ENCODE data around the gene LAMP5.

LAMP5 gene

GRCh38 chr20:9543214-9543613, 28.8 kb downstream of the LAMP5 start:
- no peak for DNase-seq

- no peak for DNase-seq
Measured at GRCh38 chr20:9550283-9550682, 35.9 kb downstream of the LAMP5 start.

- no peak for DNase-seq
Measured at GRCh38 chr20:9550871-9551270, 36.5 kb downstream of the LAMP5 start.

DNA sequence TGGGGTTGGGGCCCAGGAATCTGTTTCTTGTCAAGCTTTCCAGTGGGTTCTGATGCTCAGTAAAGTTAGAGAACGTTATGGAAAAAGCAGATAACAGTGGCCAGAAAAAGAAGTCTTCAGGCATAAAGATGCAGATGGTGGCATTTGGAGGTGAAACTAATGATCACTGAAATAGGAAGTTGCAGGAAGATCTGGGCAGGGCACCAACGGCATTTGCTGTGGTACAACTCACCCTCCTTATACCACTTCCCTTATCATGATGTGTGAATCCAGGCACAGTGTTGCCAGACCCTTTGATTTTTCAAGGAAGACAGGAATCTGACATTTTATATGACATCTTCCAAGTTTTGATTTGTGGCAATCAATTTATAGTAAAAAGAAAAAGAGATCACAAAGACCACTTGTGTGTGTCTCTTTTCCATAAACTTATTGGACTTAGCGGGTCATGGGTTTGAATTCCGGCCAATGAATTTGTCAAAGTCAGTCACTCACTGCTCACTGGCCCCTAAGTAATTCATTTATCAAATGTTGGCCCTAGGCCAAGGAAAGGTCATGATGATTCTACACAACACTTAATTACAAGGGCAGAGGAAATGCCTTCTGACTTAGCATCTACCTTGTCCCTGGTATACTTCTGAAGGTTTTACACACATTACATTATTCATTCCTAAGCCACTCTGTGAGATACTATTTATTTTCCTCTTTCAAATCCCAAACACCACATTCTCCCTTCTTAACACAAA, 37.6 kb downstream of the LAMP5 start:
- no peak for DNase-seq

DNA sequence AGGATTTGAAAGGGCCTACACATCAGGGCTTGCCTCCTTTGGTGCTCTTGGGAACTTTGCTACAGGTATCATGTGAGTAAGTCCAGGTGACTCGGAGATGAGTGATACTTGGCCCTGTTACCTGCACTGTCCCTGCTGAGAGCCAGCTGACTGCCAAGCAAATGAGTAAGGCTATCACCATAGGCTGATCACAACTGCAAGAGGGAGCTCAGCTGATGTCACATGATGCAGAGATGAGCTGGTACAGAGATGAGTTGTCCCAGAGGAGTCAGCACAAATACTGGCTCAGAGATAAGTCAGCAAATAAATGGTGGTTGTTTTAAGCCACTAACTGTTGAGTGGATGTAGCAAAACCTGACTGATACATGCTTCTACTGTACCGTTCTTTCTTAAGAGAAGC, 41.4 kb downstream of the LAMP5 start:
- DNase-seq, result no peak

DNA sequence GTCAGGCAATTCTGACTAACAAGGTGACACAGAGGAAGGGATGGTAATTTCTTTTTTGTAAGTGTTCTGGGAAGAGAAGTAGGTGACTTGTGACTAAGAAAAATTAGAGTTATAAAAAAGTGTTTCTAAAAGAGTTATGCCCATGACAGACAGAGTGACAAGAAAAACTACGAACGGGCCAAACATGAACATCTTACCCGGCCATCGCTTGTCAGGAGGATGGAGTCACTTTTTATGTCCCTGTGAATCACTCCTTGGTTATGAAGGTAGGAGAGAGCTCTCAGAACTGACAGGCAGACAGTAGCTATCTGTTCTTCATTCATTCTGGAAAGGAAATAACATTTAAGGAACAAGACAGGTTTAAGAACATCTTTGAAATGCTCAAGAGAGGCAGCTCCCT, 43.0 kb downstream of the LAMP5 start:
- no peak for DNase-seq

DNA sequence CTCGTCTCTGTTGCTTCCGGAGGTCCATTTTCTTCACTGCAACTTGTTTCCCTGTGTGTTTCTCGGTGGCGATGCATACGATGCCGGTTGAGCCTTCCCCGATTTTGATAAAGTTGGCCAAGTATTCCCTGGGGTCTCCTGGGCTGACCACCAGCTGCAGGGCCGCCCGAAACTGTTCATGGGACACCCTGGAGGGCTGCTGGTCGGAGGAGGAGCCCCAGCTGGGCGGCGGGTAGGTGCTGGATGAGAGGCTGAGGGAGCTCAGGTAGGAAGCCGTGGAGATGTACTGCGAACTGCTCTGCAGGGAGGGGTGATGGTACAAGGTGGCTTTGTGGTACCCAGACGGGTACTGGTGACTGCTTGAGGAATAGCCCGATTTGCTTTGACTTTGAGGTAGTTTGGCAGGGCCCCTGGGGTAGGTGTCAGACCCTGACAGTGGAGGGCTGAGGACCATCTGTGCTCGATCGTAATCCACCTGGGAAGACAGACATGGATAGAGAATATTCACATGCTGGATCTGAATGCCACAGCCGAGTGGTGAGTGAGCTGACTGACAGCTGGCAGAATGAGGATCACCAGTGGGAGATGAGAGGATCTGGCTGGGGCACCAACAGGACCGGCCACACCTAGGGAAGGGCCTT, 51.6 kb downstream of the LAMP5 start:
- no peak for DNase-seq

DNA sequence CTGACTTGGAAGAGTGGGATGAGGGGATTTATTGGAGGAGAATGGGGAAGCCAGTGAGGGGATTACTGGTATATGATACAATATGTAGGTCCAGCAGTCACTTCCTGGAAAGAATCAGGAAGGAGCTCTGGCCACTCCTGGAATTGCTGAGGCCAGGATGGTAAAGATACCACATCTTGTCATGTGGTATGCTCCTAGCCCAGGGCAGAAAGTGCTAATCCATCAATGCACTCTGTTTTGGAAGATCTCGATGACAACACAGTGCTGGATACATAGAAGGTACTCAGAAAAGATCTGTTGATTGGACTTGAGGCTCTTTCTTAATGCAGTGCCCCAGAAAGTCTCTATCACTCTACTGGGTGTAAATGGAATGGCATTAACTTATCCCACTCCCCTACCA, 52.6 kb downstream of the LAMP5 start:
- no peak for DNase-seq

- DNase-seq, result no peak
Measured at GRCh38 chr20:9570612-9571011, 56.2 kb downstream of the LAMP5 start.

DNA sequence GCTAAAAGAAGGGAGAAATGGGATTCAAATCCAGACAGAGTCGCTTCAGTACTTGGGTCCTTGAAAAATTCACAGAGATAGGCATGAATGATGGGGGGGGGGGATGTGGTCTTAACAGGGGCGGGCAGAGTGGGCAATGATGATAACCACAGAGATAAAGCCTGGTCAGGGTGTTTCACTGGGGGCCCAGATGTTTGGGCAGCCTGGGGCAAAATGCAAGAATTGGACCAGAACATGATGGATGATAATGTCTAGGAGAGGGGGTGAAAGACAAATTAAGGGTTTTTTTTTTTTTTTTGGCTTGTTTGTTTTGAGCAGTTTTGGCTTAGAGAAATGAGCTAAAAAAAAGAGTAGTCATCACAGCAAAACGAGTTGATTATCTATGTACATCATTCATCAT, 57.4 kb downstream of the LAMP5 start:
- DNase-seq, result no peak

GRCh38 chr20:9572670-9573069, 58.3 kb downstream of the LAMP5 start:
- DNase-seq, result no peak

DNA sequence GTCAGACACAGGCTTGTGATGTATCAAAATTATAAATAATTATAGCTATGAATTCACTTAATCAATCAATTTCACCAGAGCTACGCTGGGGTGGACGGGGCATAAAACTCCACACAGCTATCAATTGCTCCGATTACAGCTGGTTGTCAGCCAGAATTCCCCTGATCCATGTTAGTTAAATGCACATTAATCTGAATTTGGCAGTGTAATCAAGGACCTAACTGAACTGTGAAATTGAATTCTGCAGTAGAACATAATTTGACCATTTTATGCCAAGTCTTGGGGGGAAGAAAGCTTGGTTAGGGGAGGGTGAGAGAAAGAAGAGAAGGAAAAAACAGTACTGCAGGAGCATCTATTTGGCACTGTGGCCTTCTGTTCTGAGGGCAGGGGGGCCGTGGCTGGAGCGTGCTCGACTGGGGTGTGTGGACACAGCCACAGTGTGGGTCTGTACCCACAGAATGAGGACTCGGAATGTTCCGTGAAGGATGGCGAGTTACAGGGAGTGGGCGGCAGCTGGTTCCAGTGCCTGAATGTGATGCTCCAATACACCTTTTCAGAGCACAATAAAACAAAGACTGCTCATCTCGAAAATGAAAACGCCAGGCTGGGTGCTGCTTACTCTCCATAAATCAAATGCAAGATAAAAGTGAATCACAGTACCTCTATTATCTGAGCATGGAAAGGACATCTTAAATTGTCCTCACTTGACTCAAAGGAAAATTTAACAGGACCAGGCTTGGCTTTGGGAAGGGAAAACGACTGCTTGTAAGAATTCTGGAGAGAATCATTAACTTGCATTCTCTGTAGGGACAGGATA, 59.2 kb downstream of the LAMP5 start:
- no peak for DNase-seq

- no peak for DNase-seq
Measured at GRCh38 chr20:9574181-9574580, 59.8 kb downstream of the LAMP5 start.

- DNase-seq, result no peak
Measured at GRCh38 chr20:9574776-9575175, 60.4 kb downstream of the LAMP5 start.

DNA sequence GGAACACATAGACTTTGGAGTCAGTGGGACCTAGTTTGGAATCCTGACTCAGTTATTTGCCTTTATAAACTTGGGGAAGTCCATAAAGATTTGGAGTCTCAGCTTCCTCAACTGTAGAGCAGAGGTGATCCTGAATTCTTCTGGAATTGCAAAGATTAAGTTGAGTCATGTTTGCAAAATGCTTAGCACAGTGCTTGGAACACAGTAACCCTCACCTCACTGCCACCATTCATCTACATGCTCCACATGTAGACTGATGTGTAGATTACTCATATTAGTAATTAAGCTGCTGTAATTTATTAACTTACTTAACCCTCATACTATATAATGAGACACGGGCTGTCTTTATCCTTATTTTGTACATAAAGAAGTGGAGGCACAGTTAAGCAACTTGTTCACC, 61.4 kb downstream of the LAMP5 start:
- DNase-seq, result no peak

DNA sequence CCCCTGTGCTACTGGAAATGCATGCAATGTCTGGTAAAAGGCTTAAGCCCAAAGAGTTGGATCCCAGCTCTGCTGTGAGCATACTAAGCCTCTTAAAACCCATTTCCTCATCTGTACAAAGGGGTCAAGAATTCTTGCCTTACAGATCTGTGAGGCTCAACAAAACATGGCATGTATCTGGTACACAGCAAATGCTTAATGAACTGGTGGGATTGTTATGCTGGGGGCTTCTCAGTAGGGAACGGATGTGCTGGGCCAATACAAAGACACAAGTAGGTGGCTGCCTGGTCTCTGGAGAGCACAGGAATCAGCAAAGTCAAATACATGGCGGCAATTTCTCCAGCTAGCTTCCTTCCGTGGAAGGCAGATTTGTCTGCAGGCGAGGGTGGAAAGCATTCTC, 62.3 kb downstream of the LAMP5 start:
- no peak for DNase-seq

- no peak for DNase-seq
Measured at GRCh38 chr20:9577397-9577796, 63.0 kb downstream of the LAMP5 start.

DNA sequence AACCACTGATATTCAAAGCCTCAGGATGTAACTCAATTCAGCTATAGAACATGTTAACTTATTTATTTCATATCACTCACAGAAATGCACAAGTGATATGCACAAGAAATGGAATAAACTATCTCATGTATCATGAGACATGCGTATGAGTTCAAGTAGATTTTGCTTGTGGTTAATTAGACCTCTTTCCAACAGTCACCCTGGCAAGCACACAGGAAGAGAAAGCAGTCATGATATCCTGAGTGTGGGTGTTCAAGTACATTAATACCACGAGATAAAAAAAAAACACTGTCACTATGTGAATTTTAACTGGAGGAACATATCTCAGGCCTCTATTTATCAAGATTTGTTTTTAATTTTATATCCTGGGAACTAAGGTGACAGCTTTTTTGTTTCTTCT, 64.2 kb downstream of the LAMP5 start:
- DNase-seq, result no peak
